HG02588 (cell line): ENCODE data around the gene CHEK1.
"Not testable (repeated sequence)": the region's sequence is repeated elsewhere in the genome, so short reads cannot be mapped to it uniquely, and the experiment has no call there.

ENCODE experiments used
- ATAC-seq: cut with Tn5 transposase; IDR thresholded peaks from one replicate; pipeline ENCODE4 v1.9.1; 2021; ENCODE audit warnings: mild to moderate bottlenecking, moderate library complexity; ENCODE audit not compliant: unreplicated experiment

The CHEK1 gene

GRCh38 chr11:125624756-125625213 is at the start of gene CHEK1:
TSS of gene CHEK1 (plus strand) at chr11:125625163. CDS start at chr11:125626769, 1,606 bp downstream.
- ATAC-seq: no peak

GRCh38 chr11:125577181-125577580 is 47.8 kb upstream of the CHEK1 start:
- not testable (repeated sequence) for ATAC-seq

GRCh38 chr11:125578783-125579182 is 46.2 kb upstream of the CHEK1 start:
- ATAC-seq: no peak

- ATAC-seq: no peak
Observed at GRCh38 chr11:125579811-125580210, 45.2 kb upstream of the CHEK1 start.

GRCh38 chr11:125583496-125583895 is 41.5 kb upstream of the CHEK1 start:
- no peak for ATAC-seq

GRCh38 chr11:125585487-125585886 is 39.5 kb upstream of the CHEK1 start:
- no peak for ATAC-seq

GRCh38 chr11:125586623-125587022 is 38.3 kb upstream of the CHEK1 start:
- no peak for ATAC-seq

GRCh38 chr11:125587480-125587879 is 37.5 kb upstream of the CHEK1 start:
- no peak for ATAC-seq

GRCh38 chr11:125588505-125588904 is 36.5 kb upstream of the CHEK1 start:
- no peak for ATAC-seq

- ATAC-seq: peak; percentile 17
Observed at GRCh38 chr11:125591649-125592304, 33.2 kb upstream of the CHEK1 start.

- ATAC-seq: peak; percentile 96
Observed at GRCh38 chr11:125592305-125593113, 32.5 kb upstream of the CHEK1 start, which contains the start of gene STT3A. TSS of gene STT3A (plus strand) at chr11:125592852. CDS start at chr11:125595916, 3,064 bp downstream.

- no peak for ATAC-seq
Observed at GRCh38 chr11:125593114-125593820, 31.7 kb upstream of the CHEK1 start.

GRCh38 chr11:125594958-125595357 is 30.0 kb upstream of the CHEK1 start:
- no peak for ATAC-seq

- no peak for ATAC-seq
Observed at GRCh38 chr11:125600663-125601062, 24.3 kb upstream of the CHEK1 start.

- no peak for ATAC-seq
Observed at GRCh38 chr11:125603207-125603606, 21.8 kb upstream of the CHEK1 start.

- ATAC-seq: no peak
Observed at GRCh38 chr11:125605417-125605816, 19.5 kb upstream of the CHEK1 start.

GRCh38 chr11:125609545-125609944 is 15.4 kb upstream of the CHEK1 start:
- no peak for ATAC-seq

- no peak for ATAC-seq
Observed at GRCh38 chr11:125618383-125618782, 6.6 kb upstream of the CHEK1 start.

- ATAC-seq: no peak
Observed at GRCh38 chr11:125621995-125622394, 3.0 kb upstream of the CHEK1 start.

- ATAC-seq: no peak
Observed at GRCh38 chr11:125623064-125623463, 1.9 kb upstream of the CHEK1 start.

- peak; percentile 32 for ATAC-seq
Observed at GRCh38 chr11:125625225-125625629, 264 bp downstream of the CHEK1 start.
